Measurements from ENCODE around the gene MDC1.

DNA sequence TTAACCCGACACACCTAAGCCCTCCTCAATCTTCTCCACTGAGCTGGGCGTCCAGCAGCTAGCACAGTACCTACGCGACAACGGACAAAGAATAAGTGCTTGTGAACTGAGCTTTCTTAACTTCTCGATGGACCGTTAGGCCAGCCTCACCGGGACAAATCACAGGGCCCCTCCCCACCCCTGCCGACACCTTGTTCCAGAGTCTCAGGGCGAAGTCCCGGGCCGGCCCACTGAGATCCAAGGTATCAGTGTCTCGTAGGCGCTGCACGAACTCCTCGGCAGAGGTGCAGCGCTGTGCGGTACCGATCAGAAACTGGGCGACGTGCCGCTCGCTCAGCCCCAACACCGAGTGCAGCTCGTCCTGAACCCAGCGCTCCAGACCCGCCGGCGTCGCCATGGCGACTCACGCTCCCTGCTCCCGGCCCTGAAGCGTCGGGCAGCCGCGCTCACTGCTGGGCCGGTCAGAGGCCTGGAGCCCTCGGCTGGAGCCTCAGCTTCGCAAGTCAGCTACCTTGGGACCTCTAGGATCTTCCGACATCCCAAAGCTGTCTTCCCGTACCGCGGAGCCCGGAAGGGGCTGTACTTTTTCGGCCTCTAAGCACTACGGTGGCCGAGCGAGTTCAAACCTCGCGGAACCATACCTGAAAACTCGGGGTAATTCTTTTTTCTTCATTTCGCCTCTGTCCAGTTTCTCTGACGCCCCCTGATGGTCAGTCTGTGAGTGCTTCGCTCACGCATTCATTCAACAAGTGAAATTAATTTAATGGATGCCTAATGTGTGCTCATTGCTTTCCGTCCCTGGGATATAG, 44.4 kb downstream of the MDC1 start, which contains the start of gene DHX16:
- peak in 1 of 2 donors; percentile 31 for TF ChIP-seq POLR2A (IDR thresholded peaks at IDR 0.05)
- TF ChIP-seq, protein P1, sequence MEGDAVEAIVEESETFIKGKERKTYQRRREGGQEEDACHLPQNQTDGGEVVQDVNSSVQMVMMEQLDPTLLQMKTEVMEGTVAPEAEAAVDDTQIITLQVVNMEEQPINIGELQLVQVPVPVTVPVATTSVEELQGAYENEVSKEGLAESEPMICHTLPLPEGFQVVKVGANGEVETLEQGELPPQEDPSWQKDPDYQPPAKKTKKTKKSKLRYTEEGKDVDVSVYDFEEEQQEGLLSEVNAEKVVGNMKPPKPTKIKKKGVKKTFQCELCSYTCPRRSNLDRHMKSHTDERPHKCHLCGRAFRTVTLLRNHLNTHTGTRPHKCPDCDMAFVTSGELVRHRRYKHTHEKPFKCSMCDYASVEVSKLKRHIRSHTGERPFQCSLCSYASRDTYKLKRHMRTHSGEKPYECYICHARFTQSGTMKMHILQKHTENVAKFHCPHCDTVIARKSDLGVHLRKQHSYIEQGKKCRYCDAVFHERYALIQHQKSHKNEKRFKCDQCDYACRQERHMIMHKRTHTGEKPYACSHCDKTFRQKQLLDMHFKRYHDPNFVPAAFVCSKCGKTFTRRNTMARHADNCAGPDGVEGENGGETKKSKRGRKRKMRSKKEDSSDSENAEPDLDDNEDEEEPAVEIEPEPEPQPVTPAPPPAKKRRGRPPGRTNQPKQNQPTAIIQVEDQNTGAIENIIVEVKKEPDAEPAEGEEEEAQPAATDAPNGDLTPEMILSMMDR (IDR thresholded peaks at IDR 0.05): peak; percentile 68 to 85
- peak in 2 of 3 donors; percentile 85 to 95 for TF ChIP-seq POLR2AphosphoS5 (IDR thresholded peaks at IDR 0.05)
- TF ChIP-seq EP300 (IDR thresholded peaks at IDR 0.05): no peak
